ENCODE measurements around the gene MYH1. TPM values are rescaled to one million over a fixed set of nuclear protein-coding genes. Genes with fewer than 3 reads are reported as not detected.

Gene MYH1
- total and polyA plus RNA-seq, 2 of the 13 experiments (the other 11 are each of a cell fraction or from before 2014, with no cell fraction given), result 0.01 TPM; not detected in 1

DNA sequence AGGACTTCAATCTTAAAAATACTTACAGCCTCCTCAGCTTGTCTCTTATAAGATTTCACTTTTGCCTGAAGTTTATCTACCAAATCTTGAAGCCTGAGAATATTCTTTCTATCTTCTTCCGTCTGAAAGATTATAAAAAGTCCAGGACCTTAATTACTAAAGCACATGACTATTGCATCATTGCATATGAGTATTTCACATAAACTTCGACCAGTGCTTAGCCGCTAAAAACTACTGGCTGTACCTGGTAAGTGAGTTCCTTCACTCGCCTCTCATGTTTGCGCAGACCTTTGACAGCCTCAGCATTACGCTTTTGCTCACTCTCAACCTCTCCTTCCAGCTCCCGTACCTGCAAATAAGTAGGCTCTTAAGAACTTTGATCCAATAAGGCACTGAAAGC is 4.7 kb upstream of the MYH1 start:
- intact Hi-C loops (cut with micrococcal nuclease; ENCODE audit: unreplicated experiment), result no loop called here
- Histone ChIP-seq H3K36me3 (replicated peaks in 1 of 2; ENCODE audit: control insufficient read depth in 1 of 2, insufficient read depth in 2 of 2, low read length in 2 of 2) (no peaks in the 10 kb centered on the region), H3K4me2 (ENCODE audit: low read depth, low read length) (no peak overlapping the region), H3K9me3 (ENCODE audit: low read length) (no peaks in the 10 kb centered on the region), H3K79me2 (ENCODE audit: insufficient read depth, low read length) (no peaks in the 10 kb centered on the region), H2AFZ (ENCODE audit: low read length) (no peak overlapping the region), H3K27me3 (ENCODE audit: control insufficient read depth in 1 of 2, insufficient read depth in 2 of 2, low read length in 2 of 2) (peaks cover 0 to 19% of the 10 kb centered on the region in 2 experiments; a peak in 1 of 5 replicates), H4K20me1 (ENCODE audit: insufficient read depth, low read length) (no peaks in the 10 kb centered on the region), H3K4me3 (replicated peaks in 1 of 3; ENCODE audit: insufficient read depth in 1 of 3, low read depth in 2 of 3, low read length in 3 of 3) (no peak overlapping the region), H3K9ac (ENCODE audit: insufficient read depth, low read depth, low read length) (no peak overlapping the region), H3K27ac (ENCODE audit: extremely low read length, insufficient read depth, low read length) (no peak overlapping the region), H3K4me1 (ENCODE audit: insufficient read depth, low read length) (peaks cover 12% of the 10 kb centered on the region; the same call in 1 of the 2 replicates)
- POLR2A ChIA-PET, result no interaction called here
- WGBS (ENCODE audit: low lambda C conversion rate), result 31% methylated on average over 7 of the region's 7 CpGs
- BruUV-seq (replicated peaks), result no TSS peak
- ATAC-seq, result no peak
- in situ Hi-C loops (cut with HindIII; ENCODE audit: extremely low pct_ligation_motif_present, low pct_unique_long_range_greater_than_20kb), result no loop called here
- TF ChIP-seq CEBPB (IDR thresholded peaks at IDR 0.05; ENCODE audit: borderline replicate concordance, low read depth, low read length), result peak; percentile 67; the same call in 1 of the 2 replicates
- TF ChIP-seq NFIB (CRISPR knock-in tag; IDR thresholded peaks at IDR 0.05; ENCODE audit: borderline replicate concordance), result no peak
- peak; percentile 36; the same call in 1 of the 2 replicates for TF ChIP-seq ATF7 (IDR thresholded peaks at IDR 0.05)
- no peak for TF ChIP-seq ATF7 (CRISPR knock-in tag; IDR thresholded peaks at IDR 0.05)
- CTCF ChIA-PET (ENCODE audit: low intra/inter-chr PET ratio, low total read pairs), result no interaction called here
- FAIRE-seq, result no peak
- no peak for DNase-seq (ENCODE audit: low spot score)

DNA sequence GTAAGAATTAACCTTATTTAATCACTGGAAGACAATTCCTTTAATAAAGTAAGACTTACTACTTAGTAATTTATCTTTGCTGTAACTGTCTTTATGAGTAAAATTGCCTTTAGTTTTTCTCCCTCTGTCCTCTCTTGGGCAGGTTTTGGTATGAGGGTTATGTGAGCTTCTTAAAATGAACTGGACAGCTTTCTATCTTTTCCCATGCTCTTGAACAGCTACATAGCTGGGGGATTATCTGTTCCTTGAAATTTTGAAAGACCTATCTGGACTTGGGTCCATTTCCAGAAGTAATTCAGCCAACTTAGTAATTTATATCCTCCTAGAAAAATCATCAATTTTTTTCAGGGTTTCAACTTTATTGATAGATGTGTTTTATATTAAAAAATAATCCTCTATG is 3.6 kb upstream of the MYH1 start:
- H3K4me2 ChIP-seq (ENCODE audit: low read depth, low read length), result no peak overlapping the region
- intact Hi-C loops (cut with micrococcal nuclease; ENCODE audit: unreplicated experiment), result no loop called here
- in situ Hi-C loops (cut with HindIII; ENCODE audit: extremely low pct_ligation_motif_present, low pct_unique_long_range_greater_than_20kb), result no loop called here
- no TSS peak for BruUV-seq (replicated peaks)
- no peaks in the 10 kb centered on the region for H4K20me1 ChIP-seq (ENCODE audit: insufficient read depth, low read length)
- H3K27ac ChIP-seq (ENCODE audit: extremely low read length, insufficient read depth, low read length), result no peak overlapping the region
- ChIA-PET CTCF (ENCODE audit: low intra/inter-chr PET ratio, low total read pairs) (no interaction called here), POLR2A (no interaction called here)
- no peak overlapping the region for H3K4me3 ChIP-seq (replicated peaks in 1 of 3; ENCODE audit: insufficient read depth in 1 of 3, low read depth in 2 of 3, low read length in 3 of 3)
- no peaks in the 10 kb centered on the region for H3K9me3 ChIP-seq (ENCODE audit: low read length)
- peaks cover 0 to 19% of the 10 kb centered on the region in 2 experiments; a peak in 1 of 5 replicates for H3K27me3 ChIP-seq (ENCODE audit: control insufficient read depth in 1 of 2, insufficient read depth in 2 of 2, low read length in 2 of 2)
- H3K4me1 ChIP-seq (ENCODE audit: insufficient read depth, low read length), result peaks cover 10% of the 10 kb centered on the region; the same call in 1 of the 2 replicates
- ATAC-seq (no peak), FAIRE-seq (no peak), DNase-seq (ENCODE audit: low spot score) (no peak)
- no peaks in the 10 kb centered on the region for H3K36me3 ChIP-seq (replicated peaks in 1 of 2; ENCODE audit: control insufficient read depth in 1 of 2, insufficient read depth in 2 of 2, low read length in 2 of 2)
- TF ChIP-seq GATAD2A (CRISPR knock-in tag; IDR thresholded peaks at IDR 0.05) (no peak), HMG20B (CRISPR knock-in tag; conservative IDR thresholded peaks at IDR 0.05) (no peak), ZNF784 (CRISPR knock-in tag; IDR thresholded peaks at IDR 0.05; ENCODE audit: borderline replicate concordance) (no peak), NFRKB (IDR thresholded peaks at IDR 0.05) (no peak), ZKSCAN8 (CRISPR knock-in tag; IDR thresholded peaks at IDR 0.05; ENCODE audit: borderline replicate concordance) (no peak), ZFAT (CRISPR knock-in tag; conservative IDR thresholded peaks at IDR 0.05) (no peak), ZNF501 (CRISPR knock-in tag; IDR thresholded peaks at IDR 0.05) (no peak)
- TF ChIP-seq, protein P1, sequence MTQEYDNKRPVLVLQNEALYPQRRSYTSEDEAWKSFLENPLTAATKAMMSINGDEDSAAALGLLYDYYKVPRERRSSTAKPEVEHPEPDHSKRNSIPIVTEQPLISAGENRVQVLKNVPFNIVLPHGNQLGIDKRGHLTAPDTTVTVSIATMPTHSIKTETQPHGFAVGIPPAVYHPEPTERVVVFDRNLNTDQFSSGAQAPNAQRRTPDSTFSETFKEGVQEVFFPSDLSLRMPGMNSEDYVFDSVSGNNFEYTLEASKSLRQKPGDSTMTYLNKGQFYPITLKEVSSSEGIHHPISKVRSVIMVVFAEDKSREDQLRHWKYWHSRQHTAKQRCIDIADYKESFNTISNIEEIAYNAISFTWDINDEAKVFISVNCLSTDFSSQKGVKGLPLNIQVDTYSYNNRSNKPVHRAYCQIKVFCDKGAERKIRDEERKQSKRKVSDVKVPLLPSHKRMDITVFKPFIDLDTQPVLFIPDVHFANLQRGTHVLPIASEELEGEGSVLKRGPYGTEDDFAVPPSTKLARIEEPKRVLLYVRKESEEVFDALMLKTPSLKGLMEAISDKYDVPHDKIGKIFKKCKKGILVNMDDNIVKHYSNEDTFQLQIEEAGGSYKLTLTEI (CRISPR knock-in tag; conservative IDR thresholded peaks at IDR 0.05), result no peak
- no peak overlapping the region for H3K9ac ChIP-seq (ENCODE audit: insufficient read depth, low read depth, low read length)
- H2AFZ ChIP-seq (ENCODE audit: low read length), result no peak overlapping the region
- no peaks in the 10 kb centered on the region for H3K79me2 ChIP-seq (ENCODE audit: insufficient read depth, low read length)
